GM10266 (cell line): Measurements from ENCODE around the gene NTM.

ENCODE experiments used
- DNase-seq: peaks from one replicate; pipeline ENCODE4 v3.0.0; 2012; ENCODE audit errors: extremely low spot score
- TF ChIP-seq, protein P1 (sequence below): IDR thresholded peaks from 2 replicates; pipeline ENCODE4 v1.5.1; 2012; ENCODE audit warnings: mild to moderate bottlenecking, low read depth; ENCODE audit not compliant: control insufficient read depth, insufficient read depth; ENCODE audit errors: missing control alignments

Gene NTM

GRCh38 chr11:132293586-132293985 lies 923.2 kb downstream of the NTM start:
- TF ChIP-seq, protein P1, sequence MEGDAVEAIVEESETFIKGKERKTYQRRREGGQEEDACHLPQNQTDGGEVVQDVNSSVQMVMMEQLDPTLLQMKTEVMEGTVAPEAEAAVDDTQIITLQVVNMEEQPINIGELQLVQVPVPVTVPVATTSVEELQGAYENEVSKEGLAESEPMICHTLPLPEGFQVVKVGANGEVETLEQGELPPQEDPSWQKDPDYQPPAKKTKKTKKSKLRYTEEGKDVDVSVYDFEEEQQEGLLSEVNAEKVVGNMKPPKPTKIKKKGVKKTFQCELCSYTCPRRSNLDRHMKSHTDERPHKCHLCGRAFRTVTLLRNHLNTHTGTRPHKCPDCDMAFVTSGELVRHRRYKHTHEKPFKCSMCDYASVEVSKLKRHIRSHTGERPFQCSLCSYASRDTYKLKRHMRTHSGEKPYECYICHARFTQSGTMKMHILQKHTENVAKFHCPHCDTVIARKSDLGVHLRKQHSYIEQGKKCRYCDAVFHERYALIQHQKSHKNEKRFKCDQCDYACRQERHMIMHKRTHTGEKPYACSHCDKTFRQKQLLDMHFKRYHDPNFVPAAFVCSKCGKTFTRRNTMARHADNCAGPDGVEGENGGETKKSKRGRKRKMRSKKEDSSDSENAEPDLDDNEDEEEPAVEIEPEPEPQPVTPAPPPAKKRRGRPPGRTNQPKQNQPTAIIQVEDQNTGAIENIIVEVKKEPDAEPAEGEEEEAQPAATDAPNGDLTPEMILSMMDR = no peak
- DNase-seq = no peak

DNA sequence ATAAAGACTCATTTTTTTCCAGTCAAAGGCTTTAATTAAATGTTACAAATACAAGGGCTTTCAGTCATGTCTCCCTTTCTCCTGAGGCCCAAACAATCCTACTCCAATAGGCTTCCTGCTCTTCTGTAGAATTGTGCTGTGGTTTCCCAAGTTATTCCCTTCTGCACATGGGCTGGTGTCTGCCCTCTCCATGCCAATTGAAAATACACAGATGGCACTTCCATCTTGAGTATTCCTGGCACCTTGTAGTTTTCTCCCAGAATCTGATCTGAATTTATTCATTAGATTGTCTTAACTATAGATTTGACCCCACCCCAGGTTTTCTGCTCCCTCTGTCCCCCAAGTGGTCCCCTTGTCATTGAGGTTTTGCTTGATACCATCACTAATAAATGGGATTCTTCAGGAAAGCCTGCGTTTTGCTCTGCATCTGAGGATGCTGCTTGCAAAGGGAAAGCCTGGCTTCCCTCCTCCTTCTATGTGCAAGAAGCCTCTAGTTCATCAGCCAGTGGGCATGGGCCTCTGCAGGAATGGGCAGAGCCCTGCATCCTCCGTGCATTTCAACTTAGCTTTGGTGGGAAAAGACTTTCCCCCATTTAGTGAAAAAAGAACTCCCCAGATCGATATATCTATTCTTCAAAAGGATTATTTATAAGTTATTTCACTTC lies 926.7 kb downstream of the NTM start:
- TF ChIP-seq, protein P1 = no peak

GRCh38 chr11:132298357-132298756 lies 927.9 kb downstream of the NTM start:
- TF ChIP-seq, protein P1 = no peak
- no peak for DNase-seq

More for the DNA sequence above, 926.7 kb downstream of the NTM start:
- DNase-seq = no peak

DNA sequence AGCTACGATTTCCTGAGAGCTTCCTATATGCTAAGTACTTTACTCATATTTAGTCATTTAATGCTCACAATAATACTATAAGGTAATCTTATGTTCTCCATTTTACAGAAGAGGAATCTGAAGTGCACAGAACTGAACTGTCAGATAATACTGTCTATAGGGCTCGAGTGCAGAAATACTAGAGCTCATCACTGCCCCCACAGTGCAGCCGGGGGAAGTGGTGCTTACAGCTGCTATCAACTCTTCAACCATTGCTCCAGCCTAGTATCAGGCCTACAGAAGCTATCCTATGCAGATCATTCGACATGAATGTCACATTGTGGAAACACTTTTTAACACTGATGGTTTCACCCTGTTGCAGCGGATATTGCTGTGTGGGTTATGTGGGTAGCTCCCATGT lies 929.9 kb downstream of the NTM start:
- TF ChIP-seq, protein P1 = no peak
- DNase-seq = no peak

DNA sequence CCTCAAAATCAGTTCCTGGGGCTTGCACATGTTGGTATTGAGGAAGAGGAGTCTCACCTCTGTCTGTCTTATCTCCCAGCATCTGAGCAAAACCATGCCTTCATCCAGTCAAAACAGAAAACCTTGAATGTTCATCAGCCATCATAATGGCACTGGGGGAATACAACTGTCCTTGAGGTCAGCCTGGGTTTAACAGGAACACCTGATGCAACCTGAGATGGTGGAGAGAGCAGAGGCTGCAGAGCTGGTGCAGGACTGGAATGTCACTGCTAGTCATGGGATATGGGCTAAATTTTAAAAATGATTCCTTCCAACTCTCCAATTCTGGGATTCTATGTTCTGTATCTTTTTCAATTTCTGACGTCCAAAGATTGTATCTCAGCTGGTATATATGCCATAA lies 931.0 kb downstream of the NTM start:
- TF ChIP-seq, protein P1 = no peak
- no peak for DNase-seq

- no peak for DNase-seq
- TF ChIP-seq, protein P1 = no peak
Measured at GRCh38 chr11:132301900-132302299, 931.5 kb downstream of the NTM start.

DNA sequence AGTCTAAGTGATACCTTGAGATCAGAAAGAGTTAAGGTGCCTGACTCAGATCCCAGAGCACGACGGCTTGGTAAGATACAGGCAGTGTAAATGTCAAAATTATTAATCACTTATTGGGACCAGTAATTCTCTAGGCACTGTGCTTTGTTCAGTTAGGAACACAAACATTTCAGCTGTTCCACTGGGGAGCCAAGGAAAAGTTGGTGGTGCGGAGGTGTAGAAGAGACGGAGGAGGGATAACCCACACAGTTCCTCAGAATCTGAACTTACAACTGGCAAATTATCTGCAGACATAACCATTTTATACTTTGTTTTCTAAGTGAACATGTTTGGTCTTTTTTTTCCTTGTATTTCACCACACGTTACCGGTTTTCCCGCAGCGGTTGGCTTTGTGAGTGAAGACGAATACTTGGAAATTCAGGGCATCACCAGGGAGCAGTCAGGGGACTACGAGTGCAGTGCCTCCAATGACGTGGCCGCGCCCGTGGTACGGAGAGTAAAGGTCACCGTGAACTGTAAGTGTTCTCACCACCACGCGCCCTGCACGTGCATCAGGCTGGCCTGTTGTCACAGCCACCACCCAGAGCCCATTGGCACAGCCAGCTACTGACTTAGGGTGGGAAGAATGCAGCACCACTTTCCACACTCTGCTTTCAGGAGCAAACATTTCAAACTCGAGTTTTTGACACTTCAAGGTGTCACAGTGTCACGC lies 937.0 kb downstream of the NTM start:
- DNase-seq = no peak
- TF ChIP-seq, protein P1 = no peak
